Measurements from ENCODE around the gene WDR17.

Gene WDR17

DNA sequence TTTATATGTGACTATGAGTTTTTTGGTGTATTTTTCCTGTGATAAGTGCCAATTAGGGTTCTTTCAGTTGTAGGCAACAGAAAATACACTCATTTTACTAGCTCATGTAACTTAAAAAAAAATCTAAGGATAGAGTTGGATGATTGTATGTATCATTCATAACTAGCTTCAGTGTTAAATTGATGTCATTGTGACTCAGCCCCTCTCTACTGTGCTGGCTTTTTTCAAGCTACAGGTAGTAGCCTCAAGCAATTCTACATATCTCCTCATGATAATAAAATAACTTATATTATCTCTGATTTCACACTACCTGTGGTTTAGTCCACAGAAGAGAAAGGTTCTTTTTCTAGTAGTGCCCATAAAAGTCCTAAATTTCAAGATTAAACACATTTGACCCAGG is 11.9 kb downstream of the WDR17 start:
- H4K20me1 ChIP-seq (ENCODE audit: insufficient read depth, low read length), result no peaks in the 10 kb centered on the region
- no peaks in the 10 kb centered on the region for H3K79me2 ChIP-seq (ENCODE audit: low read length)
- no peak overlapping the region for H3K4me2 ChIP-seq (ENCODE audit: low read length)
- H3K4me1 ChIP-seq (ENCODE audit: low read length), result no peaks in the 10 kb centered on the region
- H3K27me3 ChIP-seq (ENCODE audit: low read depth, low read length), result no peaks in the 10 kb centered on the region
- no peak overlapping the region for H3K4me3 ChIP-seq (ENCODE audit: low read length)
- H3K9ac ChIP-seq (ENCODE audit: low read length), result no peak overlapping the region
- no peaks in the 10 kb centered on the region for H3K9me3 ChIP-seq (ENCODE audit: insufficient read depth, low read length)
- TF ChIP-seq EZH2phosphoT487 (IDR thresholded peaks at IDR 0.05; ENCODE audit: low read depth) (no peak), CTCF (IDR thresholded peaks at IDR 0.05; ENCODE audit: low read depth, low read length) (no peak)
- no peak overlapping the region for H3K27ac ChIP-seq (ENCODE audit: low read length)
- no peak overlapping the region for H2AFZ ChIP-seq (ENCODE audit: low read depth, low read length)
- H3K36me3 ChIP-seq (replicated peaks; ENCODE audit: low read depth, low read length), result no peaks in the 10 kb centered on the region

DNA sequence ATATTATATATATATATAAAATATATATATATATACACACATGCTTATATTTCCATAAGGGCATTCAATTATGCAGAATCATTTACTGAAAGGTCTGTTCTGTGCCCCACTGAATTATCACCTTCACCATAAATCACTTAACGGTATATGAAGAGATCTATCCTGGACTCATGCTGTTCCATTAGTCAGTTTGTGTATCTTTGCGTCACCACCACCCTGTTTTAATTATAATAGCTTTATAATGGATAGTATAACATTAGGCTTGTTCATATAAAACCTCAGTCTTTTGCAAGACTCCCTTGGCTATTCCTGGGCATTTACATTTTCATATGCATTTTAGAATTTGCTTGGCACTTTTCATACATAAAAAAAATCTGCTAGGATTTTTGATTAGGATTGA is 19.1 kb downstream of the WDR17 start:
- no peak for TF ChIP-seq CTCF (IDR thresholded peaks at IDR 0.05; ENCODE audit: low read depth, low read length)
- no peak for TF ChIP-seq EZH2phosphoT487 (IDR thresholded peaks at IDR 0.05; ENCODE audit: low read depth)
- Histone ChIP-seq H3K9ac (ENCODE audit: low read length) (no peak overlapping the region), H3K4me2 (ENCODE audit: low read length) (no peak overlapping the region), H3K4me3 (ENCODE audit: low read length) (no peak overlapping the region), H3K9me3 (ENCODE audit: insufficient read depth, low read length) (no peaks in the 10 kb centered on the region), H3K27me3 (ENCODE audit: low read depth, low read length) (no peaks in the 10 kb centered on the region), H4K20me1 (ENCODE audit: insufficient read depth, low read length) (no peaks in the 10 kb centered on the region), H3K27ac (ENCODE audit: low read length) (no peak overlapping the region), H2AFZ (ENCODE audit: low read depth, low read length) (no peak overlapping the region), H3K4me1 (ENCODE audit: low read length) (peaks cover 17% of the 10 kb centered on the region), H3K79me2 (ENCODE audit: low read length) (no peaks in the 10 kb centered on the region), H3K36me3 (replicated peaks; ENCODE audit: low read depth, low read length) (no peaks in the 10 kb centered on the region)

DNA sequence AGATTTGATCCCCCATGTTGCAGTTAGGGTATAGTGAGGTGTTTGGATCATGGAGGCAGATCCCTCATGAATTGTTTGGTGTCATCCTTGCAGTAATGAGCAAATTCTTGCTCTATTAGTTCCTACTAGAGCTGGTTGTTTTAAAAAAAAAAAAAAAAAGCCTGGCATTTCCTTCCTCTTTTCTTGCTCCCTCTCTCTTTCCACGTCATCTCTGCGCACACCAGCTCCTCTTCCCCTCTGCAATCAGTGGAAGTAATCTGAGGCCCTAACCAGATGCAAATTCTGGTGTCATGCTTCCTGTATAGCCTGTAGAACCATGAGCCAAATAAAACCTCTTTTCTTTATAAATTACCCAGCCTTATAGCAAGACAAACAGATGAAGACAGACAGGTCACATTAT is 24.5 kb downstream of the WDR17 start:
- Histone ChIP-seq H3K27ac (ENCODE audit: low read length) (no peak overlapping the region), H3K36me3 (replicated peaks; ENCODE audit: low read depth, low read length) (no peaks in the 10 kb centered on the region), H3K79me2 (ENCODE audit: low read length) (no peaks in the 10 kb centered on the region), H3K4me2 (ENCODE audit: low read length) (no peak overlapping the region), H3K4me1 (ENCODE audit: low read length) (peaks cover 24% of the 10 kb centered on the region), H3K9ac (ENCODE audit: low read length) (no peak overlapping the region), H4K20me1 (ENCODE audit: insufficient read depth, low read length) (no peaks in the 10 kb centered on the region), H3K4me3 (ENCODE audit: low read length) (no peak overlapping the region), H3K27me3 (ENCODE audit: low read depth, low read length) (no peaks in the 10 kb centered on the region), H2AFZ (ENCODE audit: low read depth, low read length) (no peak overlapping the region), H3K9me3 (ENCODE audit: insufficient read depth, low read length) (no peaks in the 10 kb centered on the region)
- TF ChIP-seq CTCF (IDR thresholded peaks at IDR 0.05; ENCODE audit: low read depth, low read length), result no peak
- TF ChIP-seq EZH2phosphoT487 (IDR thresholded peaks at IDR 0.05; ENCODE audit: low read depth), result no peak

GRCh38 chr4:176099314-176099713 is 33.7 kb downstream of the WDR17 start:
- Histone ChIP-seq H2AFZ (ENCODE audit: low read depth, low read length) (no peak overlapping the region), H3K4me3 (ENCODE audit: low read length) (no peak overlapping the region), H3K36me3 (replicated peaks; ENCODE audit: low read depth, low read length) (no peaks in the 10 kb centered on the region), H3K4me1 (ENCODE audit: low read length) (no peaks in the 10 kb centered on the region), H3K79me2 (ENCODE audit: low read length) (no peaks in the 10 kb centered on the region), H4K20me1 (ENCODE audit: insufficient read depth, low read length) (no peaks in the 10 kb centered on the region), H3K9me3 (ENCODE audit: insufficient read depth, low read length) (no peaks in the 10 kb centered on the region), H3K9ac (ENCODE audit: low read length) (no peak overlapping the region), H3K27ac (ENCODE audit: low read length) (no peak overlapping the region), H3K4me2 (ENCODE audit: low read length) (no peak overlapping the region), H3K27me3 (ENCODE audit: low read depth, low read length) (no peaks in the 10 kb centered on the region)
- TF ChIP-seq CTCF (IDR thresholded peaks at IDR 0.05; ENCODE audit: low read depth, low read length) (no peak), EZH2phosphoT487 (IDR thresholded peaks at IDR 0.05; ENCODE audit: low read depth) (no peak)
